WTC11 (cell line): ENCODE measurements around the gene SLC2A4. TPM values are rescaled to one million over a fixed set of nuclear protein-coding genes. Genes with fewer than 3 reads are reported as not detected.
A peak's percentile ranks its signal among the peaks of the same experiment; 100 is the strongest.

Experiments
- ATAC-seq: fragments of 200-7000 bp; cut with Tn5 transposase; 2 replicates; pipeline ENCODE4 v1.10.0; 2021; ENCODE audit warnings: mild to moderate bottlenecking, moderate library complexity
- CTCF ChIA-PET: fragments of 300-600 bp; sonication (Branson Sonifier 250); formaldehyde crosslinking; loops from one replicate; lab custom pipeline; 2021; ENCODE audit warnings: antibody characterized with exemption; lab: Charles Lee
- POLR2A ChIA-PET: fragments of 350-600 bp; sonication (Branson Sonifier 250); formaldehyde crosslinking; loops from one replicate; lab custom pipeline; 2021; ENCODE audit warnings: antibody characterized with exemption; lab: Charles Lee
- DNase-seq: peaks from one replicate; pipeline ENCODE4 v3.0.0; 2021; ENCODE audit warnings: low spot score
- H3K27ac Mint-ChIP-seq: 2 replicates; pipeline ENCODE4 v1.8.0; 2021; ENCODE audit warnings: mixed read lengths
- H3K27me3 Mint-ChIP-seq: 2 replicates; pipeline ENCODE4 v1.8.0; 2021; ENCODE audit warnings: low read depth, mild to moderate bottlenecking, moderate library complexity, mixed read lengths
- H3K36me3 Mint-ChIP-seq: 2 replicates; pipeline ENCODE4 v1.8.0; 2021; ENCODE audit warnings: mixed read lengths
- H3K4me1 Mint-ChIP-seq: 2 replicates; pipeline ENCODE4 v1.8.0; 2022; ENCODE audit warnings: mixed read lengths
- H3K4me3 Mint-ChIP-seq: 2 replicates; pipeline ENCODE4 v1.8.0; 2021; ENCODE audit warnings: mild to moderate bottlenecking, moderate library complexity, mixed read lengths
- H3K9me3 Mint-ChIP-seq: 2 replicates; pipeline ENCODE4 v1.8.0; 2021; ENCODE audit warnings: mixed read lengths
- CREM ChIP-seq: sonication (generic); formaldehyde crosslinking; IDR thresholded peaks from 2 replicates; pipeline ENCODE4 v1.8.1; 2022; ENCODE audit warnings: mild to moderate bottlenecking, missing genetic modification reagents, moderate library complexity
- ELF4 ChIP-seq: sonication (generic); formaldehyde crosslinking; IDR thresholded peaks from 2 replicates; pipeline ENCODE4 v1.8.1; 2022; ENCODE audit warnings: low read depth, mild to moderate bottlenecking, moderate library complexity, missing genetic modification reagents
- EMX1 ChIP-seq: fragments of 250-450 bp; sonication (Bioruptor Pico); IDR thresholded peaks from 2 replicates; pipeline ENCODE4 v1.8.0; 2021; ENCODE audit warnings: mild to moderate bottlenecking
- FOXK1 ChIP-seq: sonication (generic); formaldehyde crosslinking; IDR thresholded peaks from 2 replicates; pipeline ENCODE4 v1.8.0; 2022; ENCODE audit warnings: mild to moderate bottlenecking, moderate library complexity, missing genetic modification reagents
- GABPB1 ChIP-seq: sonication (generic); formaldehyde crosslinking; IDR thresholded peaks from 2 replicates; pipeline ENCODE4 v1.8.1; 2023; ENCODE audit warnings: mild to moderate bottlenecking, missing genetic modification reagents
- IRF2 ChIP-seq: sonication (generic); formaldehyde crosslinking; IDR thresholded peaks from 2 replicates; pipeline ENCODE4 v1.8.0; 2022; ENCODE audit warnings: low read depth, missing genetic modification reagents, borderline replicate concordance
- MXD4 ChIP-seq: fragments of 250-450 bp; sonication (Bioruptor Pico); IDR thresholded peaks from 2 replicates; pipeline ENCODE4 v1.8.0; 2021; ENCODE audit warnings: mild to moderate bottlenecking, moderate library complexity, borderline replicate concordance
- NFE2L1 ChIP-seq: sonication (generic); formaldehyde crosslinking; IDR thresholded peaks from 2 replicates; pipeline ENCODE4 v1.8.1; 2023; ENCODE audit warnings: missing genetic modification reagents
- NR1H2 ChIP-seq: sonication (generic); formaldehyde crosslinking; IDR thresholded peaks from 2 replicates; pipeline ENCODE4 v1.9.0; 2021; ENCODE audit warnings: mild to moderate bottlenecking, moderate library complexity, missing genetic modification reagents
- PRRX2 ChIP-seq: fragments of 250-450 bp; sonication (Bioruptor Pico); IDR thresholded peaks from 2 replicates; pipeline ENCODE4 v1.8.0; 2021; ENCODE audit warnings: mild to moderate bottlenecking
- RORB ChIP-seq: fragments of 250-450 bp; sonication (Bioruptor Pico); IDR thresholded peaks from 2 replicates; pipeline ENCODE4 v1.9.0; 2021; ENCODE audit warnings: mild to moderate bottlenecking
- SMAD4 ChIP-seq: sonication (generic); formaldehyde crosslinking; IDR thresholded peaks from 2 replicates; pipeline ENCODE4 v1.8.0; 2022; ENCODE audit warnings: mild to moderate bottlenecking, missing genetic modification reagents
- ZNF263 ChIP-seq: sonication (generic); formaldehyde crosslinking; IDR thresholded peaks from 2 replicates; pipeline ENCODE4 v1.8.1; 2022; ENCODE audit warnings: low read depth, mild to moderate bottlenecking, moderate library complexity, missing genetic modification reagents
- ZNF416 ChIP-seq: fragments of 250-450 bp; sonication (Bioruptor Pico); IDR thresholded peaks from 2 replicates; pipeline ENCODE4 v1.9.0; 2021; ENCODE audit warnings: mild to moderate bottlenecking, inconsistent platforms
- ZNF671 ChIP-seq: fragments of 250-450 bp; sonication (Bioruptor Pico); IDR thresholded peaks from 2 replicates; pipeline ENCODE4 v1.8.0; 2021; ENCODE audit warnings: mild to moderate bottlenecking
- total RNA-seq: library from RNA; stranded (reverse); gene quantifications from 3 replicates; pipeline ENCODE4 v1.2.3, GENCODE V29; 2021
- TF ChIP-seq, protein P1 (sequence below): sonication (generic); formaldehyde crosslinking; IDR thresholded peaks from 2 replicates; pipeline ENCODE4 v1.8.1; 2023; ENCODE audit warnings: mild to moderate bottlenecking, missing genetic modification reagents
- TF ChIP-seq, protein P2 (sequence below): fragments of 250-450 bp; sonication (Bioruptor Pico); IDR thresholded peaks from 2 replicates; pipeline ENCODE4 v2.1.2; 2022; ENCODE audit warnings: mild to moderate bottlenecking, moderate library complexity
- TF ChIP-seq, protein P3 (sequence below): sonication (generic); formaldehyde crosslinking; IDR thresholded peaks from 2 replicates; pipeline ENCODE4 v1.8.0; 2023; ENCODE audit warnings: mild to moderate bottlenecking, missing genetic modification reagents
- TF ChIP-seq, protein P4 (sequence below): fragments of 250-450 bp; sonication (Bioruptor Pico); IDR thresholded peaks from 2 replicates; pipeline ENCODE4 v1.9.0; 2021; ENCODE audit warnings: mild to moderate bottlenecking

The SLC2A4 gene
- total RNA-seq, 1 experiment from 2014 or later = 6.4 TPM

DNA sequence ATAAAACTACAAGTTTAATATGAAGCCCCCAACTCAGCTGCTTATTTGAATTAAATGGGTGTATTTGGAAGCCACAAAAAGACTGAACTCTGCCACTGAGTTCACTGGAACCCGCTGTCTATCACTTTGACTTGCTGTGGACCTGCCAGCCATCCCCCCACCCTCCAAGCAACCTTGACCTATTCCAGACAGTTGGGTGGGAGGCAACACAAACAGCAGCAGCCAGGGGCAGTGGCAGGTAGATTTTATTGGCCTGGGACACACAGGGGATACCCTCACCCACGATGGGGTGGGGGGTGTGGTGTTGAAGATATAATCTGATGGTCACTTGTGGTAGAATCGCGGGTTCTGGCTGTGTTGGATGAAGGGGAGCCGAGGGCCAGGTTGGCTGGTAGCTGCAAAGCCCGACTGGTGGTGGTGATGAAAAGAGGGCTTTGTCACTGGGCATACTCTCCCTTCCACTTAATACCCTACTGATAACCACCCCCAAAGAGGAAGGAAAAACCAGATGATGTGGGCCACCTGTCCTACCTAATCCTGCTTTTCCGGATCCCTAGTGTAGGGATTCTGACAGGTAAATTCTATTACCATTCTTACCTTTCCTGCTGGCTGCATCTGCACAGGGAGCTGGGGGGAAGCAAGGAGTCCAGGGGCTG, 31.0 kb downstream of the SLC2A4 start:
- H3K4me1 Mint-ChIP-seq = peaks cover 41% of the 10 kb centered on the region
- TF ChIP-seq, protein P1, sequence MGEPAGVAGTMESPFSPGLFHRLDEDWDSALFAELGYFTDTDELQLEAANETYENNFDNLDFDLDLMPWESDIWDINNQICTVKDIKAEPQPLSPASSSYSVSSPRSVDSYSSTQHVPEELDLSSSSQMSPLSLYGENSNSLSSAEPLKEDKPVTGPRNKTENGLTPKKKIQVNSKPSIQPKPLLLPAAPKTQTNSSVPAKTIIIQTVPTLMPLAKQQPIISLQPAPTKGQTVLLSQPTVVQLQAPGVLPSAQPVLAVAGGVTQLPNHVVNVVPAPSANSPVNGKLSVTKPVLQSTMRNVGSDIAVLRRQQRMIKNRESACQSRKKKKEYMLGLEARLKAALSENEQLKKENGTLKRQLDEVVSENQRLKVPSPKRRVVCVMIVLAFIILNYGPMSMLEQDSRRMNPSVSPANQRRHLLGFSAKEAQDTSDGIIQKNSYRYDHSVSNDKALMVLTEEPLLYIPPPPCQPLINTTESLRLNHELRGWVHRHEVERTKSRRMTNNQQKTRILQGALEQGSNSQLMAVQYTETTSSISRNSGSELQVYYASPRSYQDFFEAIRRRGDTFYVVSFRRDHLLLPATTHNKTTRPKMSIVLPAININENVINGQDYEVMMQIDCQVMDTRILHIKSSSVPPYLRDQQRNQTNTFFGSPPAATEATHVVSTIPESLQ (CRISPR knock-in tag) = no peak
- TF ChIP-seq, protein P2, sequence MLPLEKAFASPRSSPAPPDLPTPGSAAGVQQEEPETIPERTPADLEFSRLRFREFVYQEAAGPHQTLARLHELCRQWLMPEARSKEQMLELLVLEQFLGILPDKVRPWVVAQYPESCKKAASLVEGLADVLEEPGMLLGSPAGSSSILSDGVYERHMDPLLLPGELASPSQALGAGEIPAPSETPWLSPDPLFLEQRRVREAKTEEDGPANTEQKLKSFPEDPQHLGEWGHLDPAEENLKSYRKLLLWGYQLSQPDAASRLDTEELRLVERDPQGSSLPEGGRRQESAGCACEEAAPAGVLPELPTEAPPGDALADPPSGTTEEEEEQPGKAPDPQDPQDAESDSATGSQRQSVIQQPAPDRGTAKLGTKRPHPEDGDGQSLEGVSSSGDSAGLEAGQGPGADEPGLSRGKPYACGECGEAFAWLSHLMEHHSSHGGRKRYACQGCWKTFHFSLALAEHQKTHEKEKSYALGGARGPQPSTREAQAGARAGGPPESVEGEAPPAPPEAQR (CRISPR knock-in tag) = no peak
- TF ChIP-seq CREM (no peak), GABPB1 (no peak), ZNF416 (CRISPR knock-in tag) (no peak), EMX1 (CRISPR knock-in tag) (no peak), ELF4 (CRISPR knock-in tag) (no peak), RORB (CRISPR knock-in tag) (no peak), PRRX2 (CRISPR knock-in tag) (no peak), ZNF263 (CRISPR knock-in tag) (no peak), FOXK1 (no peak), MXD4 (CRISPR knock-in tag) (no peak), NFE2L1 (no peak), NR1H2 (CRISPR knock-in tag) (no peak)
- TF ChIP-seq, protein P3, sequence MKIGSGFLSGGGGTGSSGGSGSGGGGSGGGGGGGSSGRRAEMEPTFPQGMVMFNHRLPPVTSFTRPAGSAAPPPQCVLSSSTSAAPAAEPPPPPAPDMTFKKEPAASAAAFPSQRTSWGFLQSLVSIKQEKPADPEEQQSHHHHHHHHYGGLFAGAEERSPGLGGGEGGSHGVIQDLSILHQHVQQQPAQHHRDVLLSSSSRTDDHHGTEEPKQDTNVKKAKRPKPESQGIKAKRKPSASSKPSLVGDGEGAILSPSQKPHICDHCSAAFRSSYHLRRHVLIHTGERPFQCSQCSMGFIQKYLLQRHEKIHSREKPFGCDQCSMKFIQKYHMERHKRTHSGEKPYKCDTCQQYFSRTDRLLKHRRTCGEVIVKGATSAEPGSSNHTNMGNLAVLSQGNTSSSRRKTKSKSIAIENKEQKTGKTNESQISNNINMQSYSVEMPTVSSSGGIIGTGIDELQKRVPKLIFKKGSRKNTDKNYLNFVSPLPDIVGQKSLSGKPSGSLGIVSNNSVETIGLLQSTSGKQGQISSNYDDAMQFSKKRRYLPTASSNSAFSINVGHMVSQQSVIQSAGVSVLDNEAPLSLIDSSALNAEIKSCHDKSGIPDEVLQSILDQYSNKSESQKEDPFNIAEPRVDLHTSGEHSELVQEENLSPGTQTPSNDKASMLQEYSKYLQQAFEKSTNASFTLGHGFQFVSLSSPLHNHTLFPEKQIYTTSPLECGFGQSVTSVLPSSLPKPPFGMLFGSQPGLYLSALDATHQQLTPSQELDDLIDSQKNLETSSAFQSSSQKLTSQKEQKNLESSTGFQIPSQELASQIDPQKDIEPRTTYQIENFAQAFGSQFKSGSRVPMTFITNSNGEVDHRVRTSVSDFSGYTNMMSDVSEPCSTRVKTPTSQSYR (CRISPR knock-in tag) = no peak
- no peak overlapping the region for H3K4me3 Mint-ChIP-seq
- peak overlapping the region; percentile 73 for H3K27ac Mint-ChIP-seq
- POLR2A ChIA-PET = interaction anchor here (0.7 to 3.9 kb wide), 2 partner anchors 17 to 24 kb away, joined by 3 to 21 read pairs; partner anchors contain the start of gene NEURL4
- H3K9me3 Mint-ChIP-seq = no peaks in the 10 kb centered on the region
- peaks cover 50% of the 10 kb centered on the region for H3K36me3 Mint-ChIP-seq
- DNase-seq (no peak), ATAC-seq (no peak)
- no peaks in the 10 kb centered on the region for H3K27me3 Mint-ChIP-seq
- CTCF ChIA-PET = interaction anchor here (0.9 to 3.3 kb wide), 11 partner anchors 16 to 98 kb away, joined by 3 to 19 read pairs (median 5); partner anchors contain the start of genes GABARAP, NEURL4, SLC2A4 and TMEM256

DNA sequence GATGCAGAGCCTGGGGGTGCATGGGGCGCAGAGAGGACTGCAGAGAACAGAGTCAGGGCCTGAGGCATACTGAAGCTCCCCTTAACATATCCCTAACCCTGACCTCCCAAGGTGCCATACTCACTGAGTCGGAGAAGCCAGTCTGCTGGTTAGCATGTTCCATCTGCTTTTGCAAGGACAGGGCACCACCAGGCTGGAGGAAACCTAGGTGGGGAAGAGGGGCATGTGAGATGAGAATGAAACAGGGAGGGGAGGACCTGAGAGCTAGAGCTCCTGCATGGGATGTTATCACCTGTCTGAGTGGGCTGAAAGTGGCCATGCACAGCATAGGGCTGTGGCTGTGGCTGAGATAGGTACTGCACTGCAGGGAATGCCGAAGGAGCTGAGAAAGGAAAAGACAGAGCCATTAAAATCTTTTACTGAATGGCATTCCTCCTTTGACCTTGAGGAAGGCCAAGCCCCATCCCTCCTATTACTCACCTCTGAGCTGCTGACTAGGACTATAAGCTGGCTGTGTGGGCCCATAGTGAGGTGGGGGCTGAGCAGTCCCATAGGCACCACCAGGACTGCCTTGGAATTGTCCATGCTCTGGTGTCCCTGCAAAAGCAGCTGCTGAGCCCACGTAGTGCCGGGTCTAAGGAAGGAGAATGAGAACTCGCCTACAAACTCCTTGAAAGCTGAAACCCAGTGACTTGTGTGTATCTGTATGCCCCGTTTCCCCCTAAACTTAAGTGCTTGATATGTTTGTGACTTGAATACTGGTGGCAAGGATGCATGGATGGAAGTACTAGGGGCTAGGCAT, 31.8 kb downstream of the SLC2A4 start:
- Mint-ChIP-seq H3K4me3 (peak overlapping the region; percentile 73), H3K9me3 (no peaks in the 10 kb centered on the region), H3K36me3 (peaks cover 54% of the 10 kb centered on the region), H3K27ac (peak overlapping the region; percentile 70), H3K4me1 (peaks cover 41% of the 10 kb centered on the region), H3K27me3 (no peaks in the 10 kb centered on the region)
- DNase-seq = no peak
- CTCF ChIA-PET = interaction anchor here (0.8 to 3.3 kb wide), 14 partner anchors 16 to 267 kb away, joined by 3 to 19 read pairs (median 5); partner anchors contain the start of genes GABARAP, NEURL4, SLC2A4 and TMEM256
- POLR2A ChIA-PET = interaction anchor here (1.3 to 3.9 kb wide), 3 partner anchors 16 to 247 kb away, joined by 3 to 21 read pairs (median 4); partner anchors contain the start of genes ACADVL, DLG4 and NEURL4
- peak; percentile 59 for ATAC-seq
- TF ChIP-seq ZNF671 (CRISPR knock-in tag) (peak; percentile 73), SMAD4 (CRISPR knock-in tag) (no peak), IRF2 (no peak)
- TF ChIP-seq, protein P2 (CRISPR knock-in tag) = no peak
- TF ChIP-seq, protein P4, sequence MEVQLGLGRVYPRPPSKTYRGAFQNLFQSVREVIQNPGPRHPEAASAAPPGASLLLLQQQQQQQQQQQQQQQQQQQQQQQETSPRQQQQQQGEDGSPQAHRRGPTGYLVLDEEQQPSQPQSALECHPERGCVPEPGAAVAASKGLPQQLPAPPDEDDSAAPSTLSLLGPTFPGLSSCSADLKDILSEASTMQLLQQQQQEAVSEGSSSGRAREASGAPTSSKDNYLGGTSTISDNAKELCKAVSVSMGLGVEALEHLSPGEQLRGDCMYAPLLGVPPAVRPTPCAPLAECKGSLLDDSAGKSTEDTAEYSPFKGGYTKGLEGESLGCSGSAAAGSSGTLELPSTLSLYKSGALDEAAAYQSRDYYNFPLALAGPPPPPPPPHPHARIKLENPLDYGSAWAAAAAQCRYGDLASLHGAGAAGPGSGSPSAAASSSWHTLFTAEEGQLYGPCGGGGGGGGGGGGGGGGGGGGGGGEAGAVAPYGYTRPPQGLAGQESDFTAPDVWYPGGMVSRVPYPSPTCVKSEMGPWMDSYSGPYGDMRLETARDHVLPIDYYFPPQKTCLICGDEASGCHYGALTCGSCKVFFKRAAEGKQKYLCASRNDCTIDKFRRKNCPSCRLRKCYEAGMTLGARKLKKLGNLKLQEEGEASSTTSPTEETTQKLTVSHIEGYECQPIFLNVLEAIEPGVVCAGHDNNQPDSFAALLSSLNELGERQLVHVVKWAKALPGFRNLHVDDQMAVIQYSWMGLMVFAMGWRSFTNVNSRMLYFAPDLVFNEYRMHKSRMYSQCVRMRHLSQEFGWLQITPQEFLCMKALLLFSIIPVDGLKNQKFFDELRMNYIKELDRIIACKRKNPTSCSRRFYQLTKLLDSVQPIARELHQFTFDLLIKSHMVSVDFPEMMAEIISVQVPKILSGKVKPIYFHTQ (CRISPR knock-in tag) = no peak
- TF ChIP-seq, protein P1 (CRISPR knock-in tag) = no peak
